HEK293 (cell line): ENCODE results near the gene EHMT1.

Experiments used
- CTCF ChIA-PET: fragments of 350-600 bp; formaldehyde crosslinking; extraction: SDS; loops from one replicate; lab custom pipeline; 2021; ENCODE audit warnings: antibody characterized with exemption; lab: Yijun Ruan, JAX
- POLR2A ChIA-PET: fragments of 300-600 bp; formaldehyde crosslinking; extraction: SDS; loops from one replicate; lab custom pipeline; 2020; ENCODE audit warnings: antibody characterized with exemption, inconsistent platforms; lab: Yijun Ruan, JAX
- H3K27ac ChIP-seq: fragments of 200-500 bp; sonication (Bioruptor generic); 2 replicates; pipeline ENCODE4 v1.5.1; 2014; ENCODE audit warnings: low read depth, low read length, control low read depth, inconsistent platforms; ENCODE audit errors: extremely low read depth
- H3K36me3 ChIP-seq, 2 experiments: fragments of 200-500 bp in 1 of 2; sonication (Bioruptor generic) in 1 of 2; 1 replicate in 1 of 2; 2 replicates in 1 of 2; pipeline ENCODE4 v1.5.1; 2014 to 2017; ENCODE audit warnings: inconsistent platforms in 2 of 2, low read length in 2 of 2; ENCODE audit not compliant: control insufficient read depth in 2 of 2, insufficient read depth in 1 of 2
- H3K4me1 ChIP-seq: fragments of 200-500 bp; sonication (Bioruptor generic); 2 replicates; pipeline ENCODE4 v1.5.1; 2014; ENCODE audit warnings: mild to moderate bottlenecking, low read length, inconsistent platforms; ENCODE audit not compliant: control insufficient read depth, insufficient read depth
- H3K4me3 ChIP-seq: 2 replicates; pipeline ENCODE4 v1.5.1; 2011; ENCODE audit warnings: low read depth, mild to moderate bottlenecking, control low read depth, low read length, moderate library complexity
- H3K9me3 ChIP-seq: fragments of 200-500 bp; sonication (Bioruptor generic); 2 replicates; pipeline ENCODE4 v1.5.1; 2014; ENCODE audit warnings: low read depth, low read length, inconsistent platforms; ENCODE audit not compliant: control insufficient read depth, insufficient read depth
- ATF2 ChIP-seq: fragments of 450-650 bp; formaldehyde crosslinking; IDR thresholded peaks from 2 replicates; pipeline ENCODE4 v1.5.1; 2016; ENCODE audit warnings: missing biosample characterization, missing genetic modification characterization, low read depth
- BCL11B ChIP-seq: fragments of 450-650 bp; formaldehyde crosslinking; IDR thresholded peaks from 2 replicates; pipeline ENCODE4 v1.5.1; 2016; ENCODE audit warnings: low read depth, missing biosample characterization, missing genetic modification characterization
- EGR2 ChIP-seq: fragments of 450-650 bp; formaldehyde crosslinking; IDR thresholded peaks from 2 replicates; pipeline ENCODE4 v1.5.1; 2016; ENCODE audit warnings: low read depth, missing biosample characterization, missing genetic modification characterization
- KLF7 ChIP-seq: fragments of 450-650 bp; formaldehyde crosslinking; IDR thresholded peaks from 2 replicates; pipeline ENCODE4 v1.5.1; 2016; ENCODE audit warnings: missing biosample characterization, missing genetic modification characterization, borderline replicate concordance
- KLF8 ChIP-seq: fragments of 450-650 bp; formaldehyde crosslinking; IDR thresholded peaks from 2 replicates; pipeline ENCODE4 v1.5.1; 2016; ENCODE audit warnings: missing biosample characterization, missing genetic modification characterization
- MYNN ChIP-seq: fragments of 450-650 bp; formaldehyde crosslinking; IDR thresholded peaks from 2 replicates; pipeline ENCODE4 v1.5.1; 2016; ENCODE audit warnings: missing biosample characterization, missing genetic modification characterization, borderline replicate concordance
- RBAK ChIP-seq: fragments of 450-650 bp; formaldehyde crosslinking; IDR thresholded peaks from 2 replicates; pipeline ENCODE4 v1.5.1; 2016; ENCODE audit warnings: missing biosample characterization, missing genetic modification characterization
- REPIN1 ChIP-seq: fragments of 450-650 bp; formaldehyde crosslinking; IDR thresholded peaks from 2 replicates; pipeline ENCODE4 v1.5.1; 2017; ENCODE audit warnings: missing biosample characterization, missing genetic modification characterization, low read depth
- YY2 ChIP-seq: fragments of 450-650 bp; formaldehyde crosslinking; IDR thresholded peaks from 2 replicates; pipeline ENCODE4 v1.5.1; 2016; ENCODE audit warnings: missing biosample characterization, missing genetic modification characterization
- ZBTB1 ChIP-seq: fragments of 450-650 bp; formaldehyde crosslinking; IDR thresholded peaks from 2 replicates; pipeline ENCODE4 v1.5.1; 2016; ENCODE audit warnings: missing biosample characterization, missing genetic modification characterization
- ZBTB7A ChIP-seq: fragments of 450-650 bp; formaldehyde crosslinking; IDR thresholded peaks from 2 replicates; pipeline ENCODE4 v1.5.1; 2016; ENCODE audit warnings: low read depth, missing biosample characterization, missing genetic modification characterization
- ZNF18 ChIP-seq: fragments of 450-650 bp; formaldehyde crosslinking; IDR thresholded peaks from 2 replicates; pipeline ENCODE4 v1.5.1; 2016; ENCODE audit warnings: missing biosample characterization, missing genetic modification characterization
- ZNF449 ChIP-seq: fragments of 450-650 bp; formaldehyde crosslinking; IDR thresholded peaks from 2 replicates; pipeline ENCODE4 v1.5.1; 2017; ENCODE audit warnings: missing biosample characterization, mild to moderate bottlenecking, missing genetic modification characterization, moderate library complexity
- ZNF558 ChIP-seq: fragments of 450-650 bp; formaldehyde crosslinking; IDR thresholded peaks from 2 replicates; pipeline ENCODE4 v1.5.1; 2016; ENCODE audit warnings: missing biosample characterization, missing genetic modification characterization
- ZNF639 ChIP-seq: fragments of 450-650 bp; formaldehyde crosslinking; IDR thresholded peaks from 2 replicates; pipeline ENCODE4 v1.5.1; 2016; ENCODE audit warnings: missing biosample characterization, missing genetic modification characterization
- ZNF747 ChIP-seq: fragments of 450-650 bp; formaldehyde crosslinking; IDR thresholded peaks from 2 replicates; pipeline ENCODE4 v1.5.1; 2016; ENCODE audit warnings: missing biosample characterization, missing genetic modification characterization
- ZNF837 ChIP-seq: fragments of 450-650 bp; formaldehyde crosslinking; IDR thresholded peaks from 2 replicates; pipeline ENCODE4 v1.5.1; 2016; ENCODE audit warnings: missing biosample characterization, missing genetic modification characterization

EHMT1 gene

GRCh38 chr9:137674307-137674975, 55.6 kb downstream of the EHMT1 start:
- ChIA-PET CTCF (interaction anchor here (0.5 to 3.2 kb wide), 5 partner anchors 10 to 185 kb away, joined by 4 to 26 read pairs (median 9); no protein-coding TSS in a partner anchor), POLR2A (no interaction called here)
- H3K4me1 ChIP-seq = peaks cover 16% of the 10 kb centered on the region
- H3K4me3 ChIP-seq = no peak overlapping the region
- H3K36me3 ChIP-seq = no peaks in the 10 kb centered on the region; a peak in 1 of 3 replicates
- no peaks in the 10 kb centered on the region for H3K9me3 ChIP-seq
- H3K27ac ChIP-seq = no peak overlapping the region
- TF ChIP-seq ZNF18 (no peak), EGR2 (tag by site-specific recombination) (no peak), ZBTB7A (tag by site-specific recombination) (no peak), YY2 (tag by site-specific recombination) (no peak), ZNF747 (tag by site-specific recombination) (no peak), ZNF837 (tag by site-specific recombination) (no peak), RBAK (tag by site-specific recombination) (no peak), REPIN1 (no peak), ZNF558 (tag by site-specific recombination) (no peak), ATF2 (tag by site-specific recombination) (no peak)

GRCh38 chr9:137674976-137675320, 56.1 kb downstream of the EHMT1 start:
- Histone ChIP-seq H3K27ac (no peak overlapping the region), H3K36me3 (no peaks in the 10 kb centered on the region; a peak in 1 of 3 replicates), H3K4me3 (no peak overlapping the region), H3K4me1 (peaks cover 16% of the 10 kb centered on the region), H3K9me3 (no peaks in the 10 kb centered on the region)
- TF ChIP-seq MYNN (tag by site-specific recombination) (no peak), BCL11B (tag by site-specific recombination) (no peak), ZNF639 (tag by site-specific recombination) (no peak), KLF8 (tag by site-specific recombination) (no peak), ZNF449 (tag by site-specific recombination) (no peak), ZBTB1 (tag by site-specific recombination) (no peak), KLF7 (no peak)
- POLR2A ChIA-PET = no interaction called here
- CTCF ChIA-PET = interaction anchor here (0.5 to 3.2 kb wide), 6 partner anchors 9 to 185 kb away, joined by 4 to 26 read pairs (median 7); no protein-coding TSS in a partner anchor
